IPS-18c (cell line): Measurements from ENCODE around the gene NCOA3.
"Not testable (repeated sequence)": the region's sequence is repeated elsewhere in the genome, so short reads cannot be mapped to it uniquely, and the experiment has no call there.

ENCODE experiments used
- H3K4me3 ChIP-seq: 2 replicates; pipeline ENCODE4 v1.7.0; 2013; ENCODE audit warnings: low read depth, mild to moderate bottlenecking, low read length, moderate library complexity; ENCODE audit not compliant: insufficient read depth
- H3K9me3 ChIP-seq: one replicate; pipeline ENCODE4 v1.6.1; 2013; ENCODE audit warnings: mild to moderate bottlenecking, low read length, moderate library complexity; ENCODE audit not compliant: control insufficient read depth, insufficient read depth

Gene NCOA3

GRCh38 chr20:47568837-47569410 is 67.2 kb downstream of the NCOA3 start:
- no peak overlapping the region for H3K4me3 ChIP-seq
- peaks cover 2% of the 10 kb centered on the region for H3K9me3 ChIP-seq

- Histone ChIP-seq H3K4me3 (no peak overlapping the region), H3K9me3 (peaks cover 2% of the 10 kb centered on the region)
Observed at GRCh38 chr20:47571426-47571825, 69.7 kb downstream of the NCOA3 start.

GRCh38 chr20:47572105-47572729 is 70.5 kb downstream of the NCOA3 start:
- Histone ChIP-seq H3K9me3 (peaks cover 2% of the 10 kb centered on the region), H3K4me3 (no peak overlapping the region)

GRCh38 chr20:47573559-47573958 is 71.9 kb downstream of the NCOA3 start:
- no peak overlapping the region for H3K4me3 ChIP-seq
- peaks cover 2% of the 10 kb centered on the region for H3K9me3 ChIP-seq

GRCh38 chr20:47574616-47575364 is 73.1 kb downstream of the NCOA3 start:
- H3K4me3 ChIP-seq: no peak overlapping the region
- peaks cover 2% of the 10 kb centered on the region for H3K9me3 ChIP-seq

DNA sequence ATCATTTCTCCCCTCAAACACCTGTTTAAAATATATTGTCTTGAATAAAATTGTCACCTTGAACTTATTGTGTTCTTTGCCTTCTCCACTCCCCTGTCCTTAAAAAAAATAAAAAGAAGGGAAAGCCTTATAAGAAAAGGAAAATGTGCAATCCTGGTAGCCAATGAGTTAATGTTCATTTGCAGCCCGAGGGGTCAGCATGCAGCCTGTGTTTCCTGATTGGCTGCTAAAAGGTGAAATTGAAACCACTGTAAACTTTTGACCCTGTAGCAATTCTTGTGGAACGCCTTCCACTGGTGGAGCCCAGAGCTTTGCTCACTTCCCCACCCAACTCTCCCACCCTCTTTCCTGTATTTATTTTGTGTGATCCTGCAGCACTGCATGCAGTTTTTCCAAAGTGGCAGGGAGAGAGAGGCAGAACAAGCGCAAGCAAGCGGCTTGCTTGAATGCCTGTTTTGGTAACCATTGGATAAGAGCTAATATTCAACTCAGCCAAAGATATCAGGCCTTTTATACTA is 74.9 kb downstream of the NCOA3 start:
- Histone ChIP-seq H3K4me3 (no peak overlapping the region), H3K9me3 (no peaks in the 10 kb centered on the region)

DNA sequence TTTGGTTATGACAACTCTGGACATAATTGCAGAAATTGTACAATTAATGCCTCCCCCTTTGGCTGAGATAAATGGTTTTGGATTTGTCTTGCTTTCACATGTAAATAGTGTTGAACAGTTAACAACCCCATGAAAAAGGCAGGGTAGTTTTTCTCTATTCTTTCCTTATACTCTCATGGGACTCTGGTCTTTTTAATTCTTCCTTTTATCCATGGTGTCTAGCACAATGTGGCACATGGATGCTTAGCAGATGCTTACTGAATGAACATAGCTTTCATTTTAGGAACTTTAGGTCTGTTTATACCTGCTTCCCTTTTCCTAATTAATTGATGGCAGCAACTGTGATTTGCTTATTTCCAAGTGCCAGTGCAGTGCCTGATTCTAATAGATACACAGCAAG is 75.6 kb downstream of the NCOA3 start:
- H3K9me3 ChIP-seq: no peaks in the 10 kb centered on the region
- H3K4me3 ChIP-seq: no peak overlapping the region

DNA sequence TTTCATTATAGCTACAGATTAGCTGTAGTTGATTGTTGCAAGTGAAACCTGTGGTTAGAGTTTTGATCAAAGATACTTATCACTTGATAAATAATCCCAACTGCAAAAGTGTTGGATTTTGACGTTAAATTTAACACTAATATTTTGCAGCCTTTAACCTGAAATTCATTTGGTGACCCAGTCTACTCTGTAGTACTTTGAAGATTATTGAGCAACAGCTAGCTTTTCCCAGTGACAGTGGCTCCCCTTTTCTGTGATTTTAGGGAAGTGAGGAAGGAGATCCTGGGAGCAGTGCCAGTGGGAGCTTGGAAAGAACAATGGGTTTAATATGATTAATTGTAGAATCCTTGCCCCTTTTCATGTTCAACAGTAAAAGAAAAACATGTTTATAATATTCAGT is 76.9 kb downstream of the NCOA3 start:
- H3K4me3 ChIP-seq: no peak overlapping the region
- no peaks in the 10 kb centered on the region for H3K9me3 ChIP-seq

DNA sequence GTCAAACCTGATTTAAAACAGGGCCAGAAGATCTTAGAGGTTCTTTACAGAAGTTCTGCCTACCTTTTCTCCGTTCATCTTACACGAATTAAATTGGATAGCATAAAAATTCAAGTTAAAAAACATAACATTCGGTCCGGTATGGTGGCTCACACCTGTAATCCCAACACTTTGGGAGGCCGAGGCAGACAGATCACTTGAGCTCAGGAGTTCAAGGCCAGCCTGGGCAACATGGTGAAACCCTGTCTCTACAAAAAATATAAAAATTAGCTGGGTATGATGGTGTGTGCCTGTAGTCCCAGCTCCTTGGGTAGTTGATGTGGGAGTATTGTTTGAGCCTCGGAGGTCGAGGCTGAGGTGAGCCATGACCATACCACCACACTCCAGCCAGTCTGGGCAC is 79.0 kb downstream of the NCOA3 start:
- H3K9me3 ChIP-seq, H3K4me3 ChIP-seq: not testable (repeated sequence)

GRCh38 chr20:47581090-47581489 is 79.4 kb downstream of the NCOA3 start:
- no peaks in the 10 kb centered on the region for H3K9me3 ChIP-seq
- no peak overlapping the region for H3K4me3 ChIP-seq

GRCh38 chr20:47583551-47583950 is 81.9 kb downstream of the NCOA3 start:
- Histone ChIP-seq H3K9me3 (no peaks in the 10 kb centered on the region), H3K4me3 (no peak overlapping the region)

- H3K4me3 ChIP-seq: no peak overlapping the region
- no peaks in the 10 kb centered on the region for H3K9me3 ChIP-seq
Observed at GRCh38 chr20:47585087-47585747, 83.5 kb downstream of the NCOA3 start.

DNA sequence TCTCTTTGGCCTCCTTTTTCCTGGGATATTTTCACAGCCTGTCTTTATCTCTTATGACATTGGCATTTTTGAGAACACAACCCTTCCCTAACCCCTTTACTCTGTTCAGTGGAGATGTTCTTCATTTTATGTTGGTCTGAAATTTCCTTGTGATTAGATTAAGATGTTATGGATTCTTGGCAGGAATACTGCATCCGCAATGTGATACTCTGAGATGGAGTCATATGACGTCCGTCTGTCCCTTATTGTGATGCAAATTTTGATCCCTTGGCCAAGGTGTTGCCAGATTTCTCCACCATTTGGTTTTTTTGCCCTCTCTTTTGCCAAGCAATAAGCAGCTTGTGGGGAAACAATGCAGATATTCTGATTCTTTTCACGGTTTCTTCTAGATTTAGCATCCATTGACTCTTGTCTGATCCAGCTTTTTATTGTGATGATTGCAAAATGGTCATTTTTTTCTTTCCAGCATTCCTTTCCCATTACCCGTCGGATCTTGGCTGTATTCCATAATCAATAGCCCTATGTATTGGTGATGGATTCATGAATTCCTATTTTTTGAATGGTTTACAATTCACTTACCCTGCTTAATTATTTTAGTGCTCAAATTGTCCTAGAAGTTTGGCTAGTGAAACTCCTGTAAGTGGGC is 85.1 kb downstream of the NCOA3 start:
- H3K9me3 ChIP-seq: no peaks in the 10 kb centered on the region
- no peak overlapping the region for H3K4me3 ChIP-seq

- Histone ChIP-seq H3K9me3 (no peaks in the 10 kb centered on the region), H3K4me3 (no peak overlapping the region)
Observed at GRCh38 chr20:47588158-47588557, 86.5 kb downstream of the NCOA3 start.

GRCh38 chr20:47591231-47591630 is 89.5 kb downstream of the NCOA3 start:
- Histone ChIP-seq H3K4me3 (no peak overlapping the region), H3K9me3 (no peaks in the 10 kb centered on the region)

GRCh38 chr20:47594157-47594556 is 92.5 kb downstream of the NCOA3 start:
- no peak overlapping the region for H3K4me3 ChIP-seq
- H3K9me3 ChIP-seq: peaks cover 3% of the 10 kb centered on the region

DNA sequence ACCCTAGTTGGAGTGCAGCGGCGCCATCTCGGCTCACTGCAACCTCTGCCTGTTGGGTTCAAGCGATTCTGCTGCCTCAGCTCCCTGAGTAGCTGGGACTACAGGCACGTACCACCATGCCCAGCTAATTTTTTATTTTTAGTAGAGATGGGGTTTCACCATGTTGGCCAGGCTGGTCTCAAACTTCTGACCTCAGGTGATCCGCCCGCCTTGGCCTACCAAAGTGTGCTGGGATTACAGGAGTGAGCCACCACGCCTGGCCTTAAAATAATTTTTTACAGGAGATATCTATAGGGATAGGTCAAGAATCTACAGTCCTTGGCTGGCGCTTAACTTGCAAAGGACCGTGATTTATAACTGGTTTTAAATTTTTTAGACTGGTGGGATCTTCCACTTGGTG is 93.5 kb downstream of the NCOA3 start:
- not testable (repeated sequence) for H3K4me3 ChIP-seq, H3K9me3 ChIP-seq
